ENCODE data around the gene ARHGAP30.

Gene ARHGAP30

GRCh38 chr1:161096530-161096929 lies 26.8 kb upstream of the ARHGAP30 start:
- H3K79me2 ChIP-seq (ENCODE audit: insufficient read depth, low read length), result no peaks in the 10 kb centered on the region
- peaks cover 3% of the 10 kb centered on the region for H3K4me1 ChIP-seq (ENCODE audit: insufficient read depth, low read length, poor library complexity, severe bottlenecking)
- no peaks in the 10 kb centered on the region for H3F3A ChIP-seq (ENCODE audit: low read depth)
- no peaks in the 10 kb centered on the region for H3K27me3 ChIP-seq (ENCODE audit: insufficient read depth, low read length, poor library complexity, severe bottlenecking)
- no peaks in the 10 kb centered on the region for H3K9me3 ChIP-seq (ENCODE audit: insufficient read depth, low read depth, low read length)
- H3K36me3 ChIP-seq (ENCODE audit: insufficient read depth, low read length), result peaks cover 22% of the 10 kb centered on the region; the same call in 1 of the 2 replicates
- H3K9ac ChIP-seq (ENCODE audit: low read depth, low read length, poor library complexity, severe bottlenecking), result no peak overlapping the region
- H3K4me2 ChIP-seq (ENCODE audit: low read depth, low read length, poor library complexity, severe bottlenecking), result no peak overlapping the region
- H3K4me3 ChIP-seq (ENCODE audit: low read length, poor library complexity, severe bottlenecking), result no peak overlapping the region
- no peak overlapping the region for H2AFZ ChIP-seq (ENCODE audit: low read length)
- TF ChIP-seq EZH2phosphoT487 (IDR thresholded peaks at IDR 0.05; ENCODE audit: borderline replicate concordance) (no peak), CTCF (conservative IDR thresholded peaks at IDR 0.05; ENCODE audit: low read length) (no peak)
- no peaks in the 10 kb centered on the region for H3K9me2 ChIP-seq (replicated peaks; ENCODE audit: low read depth, low read length)
- no peaks in the 10 kb centered on the region for H4K20me1 ChIP-seq (ENCODE audit: insufficient read depth, low read length, poor library complexity, severe bottlenecking)

- no peak overlapping the region for H3K9ac ChIP-seq (ENCODE audit: low read depth, low read length, poor library complexity, severe bottlenecking)
- H3F3A ChIP-seq (ENCODE audit: low read depth), result no peaks in the 10 kb centered on the region
- peaks cover 3% of the 10 kb centered on the region for H3K4me1 ChIP-seq (ENCODE audit: insufficient read depth, low read length, poor library complexity, severe bottlenecking)
- TF ChIP-seq CTCF (conservative IDR thresholded peaks at IDR 0.05; ENCODE audit: low read length), result no peak
- H3K36me3 ChIP-seq (ENCODE audit: insufficient read depth, low read length), result peaks cover 18% of the 10 kb centered on the region; the same call in 1 of the 2 replicates
- no peaks in the 10 kb centered on the region for H3K27me3 ChIP-seq (ENCODE audit: insufficient read depth, low read length, poor library complexity, severe bottlenecking)
- no peak overlapping the region for H3K4me3 ChIP-seq (ENCODE audit: low read length, poor library complexity, severe bottlenecking)
- H2AFZ ChIP-seq (ENCODE audit: low read length), result no peak overlapping the region
- no peaks in the 10 kb centered on the region for H4K20me1 ChIP-seq (ENCODE audit: insufficient read depth, low read length, poor library complexity, severe bottlenecking)
- no peaks in the 10 kb centered on the region for H3K79me2 ChIP-seq (ENCODE audit: insufficient read depth, low read length)
- H3K9me2 ChIP-seq (replicated peaks; ENCODE audit: low read depth, low read length), result no peaks in the 10 kb centered on the region
- no peaks in the 10 kb centered on the region for H3K9me3 ChIP-seq (ENCODE audit: insufficient read depth, low read depth, low read length)
- no peak overlapping the region for H3K4me2 ChIP-seq (ENCODE audit: low read depth, low read length, poor library complexity, severe bottlenecking)
Measured at GRCh38 chr1:161096015-161096414, 26.3 kb upstream of the ARHGAP30 start.

- no peak overlapping the region for H3K4me2 ChIP-seq (ENCODE audit: low read depth, low read length, poor library complexity, severe bottlenecking)
- no peaks in the 10 kb centered on the region for H3K79me2 ChIP-seq (ENCODE audit: insufficient read depth, low read length)
- no peak for TF ChIP-seq CTCF (conservative IDR thresholded peaks at IDR 0.05; ENCODE audit: low read length)
- no peak for TF ChIP-seq EZH2phosphoT487 (IDR thresholded peaks at IDR 0.05; ENCODE audit: borderline replicate concordance)
Measured at GRCh38 chr1:161095230-161095629, 25.5 kb upstream of the ARHGAP30 start.

More at GRCh38 chr1:161095230-161095629, 25.5 kb upstream of the ARHGAP30 start:
- Histone ChIP-seq H3F3A (ENCODE audit: low read depth) (no peaks in the 10 kb centered on the region), H3K9ac (ENCODE audit: low read depth, low read length, poor library complexity, severe bottlenecking) (no peak overlapping the region), H3K9me3 (ENCODE audit: insufficient read depth, low read depth, low read length) (no peaks in the 10 kb centered on the region), H3K4me3 (ENCODE audit: low read length, poor library complexity, severe bottlenecking) (no peak overlapping the region), H3K36me3 (ENCODE audit: insufficient read depth, low read length) (peaks cover 13% of the 10 kb centered on the region; the same call in 1 of the 2 replicates), H3K27me3 (ENCODE audit: insufficient read depth, low read length, poor library complexity, severe bottlenecking) (no peaks in the 10 kb centered on the region), H3K9me2 (replicated peaks; ENCODE audit: low read depth, low read length) (no peaks in the 10 kb centered on the region), H3K4me1 (ENCODE audit: insufficient read depth, low read length, poor library complexity, severe bottlenecking) (peaks cover 3% of the 10 kb centered on the region), H4K20me1 (ENCODE audit: insufficient read depth, low read length, poor library complexity, severe bottlenecking) (no peaks in the 10 kb centered on the region), H2AFZ (ENCODE audit: low read length) (no peak overlapping the region)

Data from Loucy (cell line).